HEK293 (cell line): ENCODE data around the gene SAFB.
A peak's percentile ranks its signal among the peaks of the same experiment; 100 is the strongest.

Experiments used
- CTCF ChIA-PET: fragments of 350-600 bp; formaldehyde crosslinking; extraction: SDS; loops from one replicate; lab custom pipeline; 2021; ENCODE audit warnings: antibody characterized with exemption; lab: Yijun Ruan, JAX
- POLR2A ChIA-PET: fragments of 300-600 bp; formaldehyde crosslinking; extraction: SDS; loops from one replicate; lab custom pipeline; 2020; ENCODE audit warnings: antibody characterized with exemption, inconsistent platforms; lab: Yijun Ruan, JAX
- H3K27ac ChIP-seq: fragments of 200-500 bp; sonication (Bioruptor generic); 2 replicates; pipeline ENCODE4 v1.5.1; 2014; ENCODE audit warnings: low read depth, low read length, control low read depth, inconsistent platforms; ENCODE audit errors: extremely low read depth
- H3K36me3 ChIP-seq, 2 experiments: fragments of 200-500 bp in 1 of 2; sonication (Bioruptor generic) in 1 of 2; 1 replicate in 1 of 2; 2 replicates in 1 of 2; pipeline ENCODE4 v1.5.1; 2014 to 2017; ENCODE audit warnings: inconsistent platforms in 2 of 2, low read length in 2 of 2; ENCODE audit not compliant: control insufficient read depth in 2 of 2, insufficient read depth in 1 of 2
- H3K4me1 ChIP-seq: fragments of 200-500 bp; sonication (Bioruptor generic); 2 replicates; pipeline ENCODE4 v1.5.1; 2014; ENCODE audit warnings: mild to moderate bottlenecking, low read length, inconsistent platforms; ENCODE audit not compliant: control insufficient read depth, insufficient read depth
- H3K4me3 ChIP-seq: 2 replicates; pipeline ENCODE4 v1.5.1; 2011; ENCODE audit warnings: low read depth, mild to moderate bottlenecking, control low read depth, low read length, moderate library complexity
- H3K9me3 ChIP-seq: fragments of 200-500 bp; sonication (Bioruptor generic); 2 replicates; pipeline ENCODE4 v1.5.1; 2014; ENCODE audit warnings: low read depth, low read length, inconsistent platforms; ENCODE audit not compliant: control insufficient read depth, insufficient read depth
- BCL11B ChIP-seq: fragments of 450-650 bp; formaldehyde crosslinking; IDR thresholded peaks from 2 replicates; pipeline ENCODE4 v1.5.1; 2016; ENCODE audit warnings: low read depth, missing biosample characterization, missing genetic modification characterization
- FEZF1 ChIP-seq: fragments of 450-650 bp; formaldehyde crosslinking; IDR thresholded peaks from 2 replicates; pipeline ENCODE4 v1.5.1; 2016; ENCODE audit warnings: missing biosample characterization, missing genetic modification characterization
- KLF1 ChIP-seq: fragments of 450-650 bp; formaldehyde crosslinking; IDR thresholded peaks from 2 replicates; pipeline ENCODE4 v1.5.1; 2016; ENCODE audit warnings: missing biosample characterization, missing genetic modification characterization
- SP2 ChIP-seq: fragments of 450-650 bp; formaldehyde crosslinking; IDR thresholded peaks from 2 replicates; pipeline ENCODE4 v1.5.1; 2016; ENCODE audit warnings: missing biosample characterization, missing genetic modification characterization
- ZBTB10 ChIP-seq: fragments of 450-650 bp; formaldehyde crosslinking; IDR thresholded peaks from 2 replicates; pipeline ENCODE4 v1.5.1; 2016; ENCODE audit warnings: missing biosample characterization, missing genetic modification characterization
- ZBTB20 ChIP-seq: fragments of 450-650 bp; formaldehyde crosslinking; IDR thresholded peaks from 2 replicates; pipeline ENCODE4 v1.5.1; 2016; ENCODE audit warnings: missing biosample characterization, missing genetic modification characterization
- ZBTB26 ChIP-seq: fragments of 450-650 bp; formaldehyde crosslinking; optimal IDR thresholded peaks from 2 replicates; pipeline ENCODE3; 2016; ENCODE audit warnings: missing biosample characterization, mild to moderate bottlenecking, missing genetic modification characterization
- ZBTB6 ChIP-seq: fragments of 450-650 bp; formaldehyde crosslinking; IDR thresholded peaks from 2 replicates; pipeline ENCODE4 v1.5.1; 2017; ENCODE audit warnings: missing biosample characterization, missing genetic modification characterization
- ZFP37 ChIP-seq: fragments of 450-650 bp; formaldehyde crosslinking; IDR thresholded peaks from 2 replicates; pipeline ENCODE4 v1.5.1; 2016; ENCODE audit warnings: missing biosample characterization, missing genetic modification characterization
- ZNF114 ChIP-seq: fragments of 450-650 bp; formaldehyde crosslinking; IDR thresholded peaks from 2 replicates; pipeline ENCODE4 v1.5.0; 2017; ENCODE audit warnings: missing biosample characterization, missing genetic modification characterization
- ZNF121 ChIP-seq: fragments of 450-650 bp; formaldehyde crosslinking; IDR thresholded peaks from 2 replicates; pipeline ENCODE4 v1.5.1; 2016; ENCODE audit warnings: missing biosample characterization, missing genetic modification characterization
- ZNF2 ChIP-seq: fragments of 450-650 bp; formaldehyde crosslinking; IDR thresholded peaks from 2 replicates; pipeline ENCODE4 v1.5.1; 2016; ENCODE audit warnings: missing biosample characterization, missing genetic modification characterization
- ZNF202 ChIP-seq: fragments of 450-650 bp; formaldehyde crosslinking; IDR thresholded peaks from 2 replicates; pipeline ENCODE4 v1.5.1; 2016; ENCODE audit warnings: missing biosample characterization, missing genetic modification characterization, borderline replicate concordance
- ZNF221 ChIP-seq: fragments of 450-650 bp; formaldehyde crosslinking; IDR thresholded peaks from 2 replicates; pipeline ENCODE4 v1.5.1; 2017; ENCODE audit warnings: missing biosample characterization, missing genetic modification characterization, borderline replicate concordance
- ZNF239 ChIP-seq: fragments of 450-650 bp; formaldehyde crosslinking; IDR thresholded peaks from 2 replicates; pipeline ENCODE4 v1.5.1; 2016; ENCODE audit warnings: missing biosample characterization, missing genetic modification characterization
- ZNF350 ChIP-seq: fragments of 450-650 bp; formaldehyde crosslinking; IDR thresholded peaks from 2 replicates; pipeline ENCODE4 v1.5.0; 2017; ENCODE audit warnings: missing biosample characterization, mild to moderate bottlenecking, missing genetic modification characterization
- ZNF362 ChIP-seq: fragments of 450-650 bp; formaldehyde crosslinking; IDR thresholded peaks from 2 replicates; pipeline ENCODE4 v1.5.1; 2016; ENCODE audit warnings: missing biosample characterization, missing genetic modification characterization
- ZNF37A ChIP-seq: fragments of 450-650 bp; IDR thresholded peaks from 2 replicates; pipeline ENCODE4 v1.5.1; 2018; ENCODE audit warnings: missing biosample characterization, missing genetic modification characterization
- ZNF391 ChIP-seq: fragments of 450-650 bp; formaldehyde crosslinking; IDR thresholded peaks from 2 replicates; pipeline ENCODE4 v1.5.1; 2016; ENCODE audit warnings: low read depth, missing biosample characterization, missing genetic modification characterization, borderline replicate concordance
- ZNF394 ChIP-seq: fragments of 450-650 bp; formaldehyde crosslinking; IDR thresholded peaks from 2 replicates; pipeline ENCODE4 v1.5.1; 2016; ENCODE audit warnings: missing biosample characterization, missing genetic modification characterization, mild to moderate bottlenecking, moderate library complexity, borderline replicate concordance
- ZNF433 ChIP-seq: fragments of 450-650 bp; formaldehyde crosslinking; IDR thresholded peaks from 2 replicates; pipeline ENCODE4 v1.5.1; 2016; ENCODE audit warnings: missing biosample characterization, missing genetic modification characterization, low read depth
- ZNF501 ChIP-seq: fragments of 450-650 bp; formaldehyde crosslinking; IDR thresholded peaks from 2 replicates; pipeline ENCODE4 v1.5.1; 2016; ENCODE audit warnings: missing biosample characterization, missing genetic modification characterization
- ZNF510 ChIP-seq: fragments of 450-650 bp; formaldehyde crosslinking; IDR thresholded peaks from 2 replicates; pipeline ENCODE4 v1.5.1; 2018; ENCODE audit warnings: mild to moderate bottlenecking, missing genetic modification characterization, missing biosample characterization; ENCODE audit not compliant: insufficient replicate concordance
- ZNF610 ChIP-seq: fragments of 450-650 bp; formaldehyde crosslinking; IDR thresholded peaks from 2 replicates; pipeline ENCODE4 v1.5.1; 2016; ENCODE audit warnings: missing biosample characterization, missing genetic modification characterization, borderline replicate concordance
- ZNF629 ChIP-seq: fragments of 450-650 bp; formaldehyde crosslinking; IDR thresholded peaks from 2 replicates; pipeline ENCODE4 v1.5.1; 2017; ENCODE audit warnings: missing biosample characterization, missing genetic modification characterization
- ZNF768 ChIP-seq: fragments of 450-650 bp; formaldehyde crosslinking; IDR thresholded peaks from 2 replicates; pipeline ENCODE4 v1.5.1; 2018; ENCODE audit warnings: missing biosample characterization, mild to moderate bottlenecking, missing genetic modification characterization
- ZNF837 ChIP-seq: fragments of 450-650 bp; formaldehyde crosslinking; IDR thresholded peaks from 2 replicates; pipeline ENCODE4 v1.5.1; 2016; ENCODE audit warnings: missing biosample characterization, missing genetic modification characterization

SAFB gene

GRCh38 chr19:5690955-5691821, 68.3 kb downstream of the SAFB start (continued):
- TF ChIP-seq ZNF394 (tag by site-specific recombination) (peak; percentile 55), ZFP37 (tag by site-specific recombination) (peak; percentile 7; the same call in 1 of the 2 replicates), SP2 (tag by site-specific recombination) (peak; percentile 49), FEZF1 (no peak), ZNF768 (tag by site-specific recombination) (no peak), ZNF837 (tag by site-specific recombination) (peak; percentile 27; the same call in 1 of the 2 replicates), KLF1 (tag by site-specific recombination) (peak; percentile 96), ZNF433 (tag by site-specific recombination) (no peak)
- TF ChIP-seq, all 188 proteins: peak for 20

GRCh38 chr19:5691822-5692722, 69.2 kb downstream of the SAFB start:
- no peaks in the 10 kb centered on the region; the same call in 1 of the 2 replicates for H3K4me1 ChIP-seq
- ChIA-PET POLR2A (interaction anchor here (0.6 to 3.7 kb wide), 6 partner anchors 15 to 644 kb away, joined by 3 to 62 read pairs (median 4); partner anchors contain the start of genes CATSPERD, LONP1, SAFB and SAFB2), CTCF (interaction anchor here (0.6 to 1.3 kb wide), 4 partner anchors 10 to 47 kb away, joined by 3 to 4 read pairs (median 3); no protein-coding TSS in a partner anchor)
- H3K9me3 ChIP-seq: no peaks in the 10 kb centered on the region
- peak overlapping the region; percentile 100 for H3K27ac ChIP-seq
- peak overlapping the region; percentile 97 for H3K4me3 ChIP-seq
- H3K36me3 ChIP-seq: peaks cover 5 to 68% of the 10 kb centered on the region in 2 experiments; a peak in 2 of 3 replicates
- peak; percentile 51; the same call in 1 of the 2 replicates for TF ChIP-seq ZNF2
- TF ChIP-seq ZNF362: no peak
- TF ChIP-seq ZNF114 (tag by site-specific recombination): no peak
- TF ChIP-seq BCL11B (tag by site-specific recombination): peak; percentile 89
- no peak; the same call in 1 of the 2 replicates for TF ChIP-seq ZNF629 (tag by site-specific recombination)
- TF ChIP-seq ZNF501 (tag by site-specific recombination): no peak
- TF ChIP-seq ZBTB20 (tag by site-specific recombination): peak; percentile 50
- no peak for TF ChIP-seq ZNF221 (tag by site-specific recombination)
- peak; percentile 20; the same call in 1 of the 2 replicates for TF ChIP-seq ZNF121 (tag by site-specific recombination)
- TF ChIP-seq ZBTB26 (tag by site-specific recombination): peak; percentile 38
- peak; percentile 52; the same call in 1 of the 2 replicates for TF ChIP-seq ZBTB6 (tag by site-specific recombination)
- TF ChIP-seq ZNF202 (tag by site-specific recombination): no peak
- no peak for TF ChIP-seq ZNF239 (tag by site-specific recombination)
- no peak for TF ChIP-seq ZNF350
- no peak for TF ChIP-seq ZNF391 (tag by site-specific recombination)
- TF ChIP-seq ZNF610 (tag by site-specific recombination): no peak
- peak; percentile 54; the same call in 1 of the 2 replicates for TF ChIP-seq ZBTB10
- no peak for TF ChIP-seq ZNF37A
- no peak for TF ChIP-seq ZNF510 (tag by site-specific recombination)
